ENCODE results near the gene MVB12B. TPM values are rescaled to one million over a fixed set of nuclear protein-coding genes. Genes with fewer than 3 reads are reported as not detected.

Gene MVB12B
- total and polyA plus RNA-seq, 2 of the 13 experiments (the other 11 are each of a cell fraction or from before 2014, with no cell fraction given) = 12.1 to 30.1 TPM

- TF ChIP-seq CBX1 (IDR thresholded peaks at IDR 0.05; ENCODE audit: low read depth) (no peak), IRF2 (CRISPR knock-in tag; IDR thresholded peaks at IDR 0.05) (no peak), ZNF746 (CRISPR knock-in tag; IDR thresholded peaks at IDR 0.05) (no peak), ZBTB14 (CRISPR knock-in tag; IDR thresholded peaks at IDR 0.05) (no peak), ZNF703 (CRISPR knock-in tag; IDR thresholded peaks at IDR 0.05; ENCODE audit: borderline replicate concordance) (no peak), HOXD1 (CRISPR knock-in tag; IDR thresholded peaks at IDR 0.05) (no peak), ATF6 (CRISPR knock-in tag; conservative IDR thresholded peaks at IDR 0.05) (no peak)
Measured at GRCh38 chr9:126509718-126510117, 183.1 kb downstream of the MVB12B start (continued).

GRCh38 chr9:126510564-126510963 is 183.9 kb downstream of the MVB12B start:
- Histone ChIP-seq H3K9ac (ENCODE audit: insufficient read depth, low read depth, low read length) (no peak overlapping the region), H2AFZ (ENCODE audit: low read length) (no peak overlapping the region), H3K4me2 (ENCODE audit: low read depth, low read length) (no peak overlapping the region), H3K36me3 (replicated peaks in 1 of 2; ENCODE audit: control insufficient read depth in 1 of 2, insufficient read depth in 2 of 2, low read length in 2 of 2) (no peaks in the 10 kb centered on the region), H4K20me1 (ENCODE audit: insufficient read depth, low read length) (no peaks in the 10 kb centered on the region), H3K27ac (ENCODE audit: extremely low read length, insufficient read depth, low read length) (no peak overlapping the region), H3K27me3 (ENCODE audit: control insufficient read depth in 1 of 2, insufficient read depth in 2 of 2, low read length in 2 of 2) (no peaks in the 10 kb centered on the region), H3K4me3 (replicated peaks in 1 of 3; ENCODE audit: insufficient read depth in 1 of 3, low read depth in 2 of 3, low read length in 3 of 3) (no peak overlapping the region), H3K4me1 (ENCODE audit: insufficient read depth, low read length) (peaks cover 26% of the 10 kb centered on the region), H3K79me2 (ENCODE audit: insufficient read depth, low read length) (no peaks in the 10 kb centered on the region), H3K9me3 (ENCODE audit: low read length) (no peaks in the 10 kb centered on the region)
- TF ChIP-seq STAG1 (CRISPR knock-in tag; IDR thresholded peaks at IDR 0.05) = peak; percentile 25
- peak; percentile 45 for TF ChIP-seq CTCF (CRISPR knock-in tag; IDR thresholded peaks at IDR 0.05)
- TF ChIP-seq PRDM4 (CRISPR knock-in tag; IDR thresholded peaks at IDR 0.05; ENCODE audit: borderline replicate concordance) = no peak
- FAIRE-seq (no peak), ATAC-seq (no peak), DNase-seq (ENCODE audit: low spot score) (no peak)
- CTCF ChIA-PET (ENCODE audit: low intra/inter-chr PET ratio, low total read pairs) = interaction anchor here (0.9 kb wide), 1 partner anchor 47 kb away, joined by 3 read pairs; no protein-coding TSS in a partner anchor
- no TSS peak for BruUV-seq (replicated peaks)
- in situ Hi-C loops (cut with HindIII; ENCODE audit: extremely low pct_ligation_motif_present, low pct_unique_long_range_greater_than_20kb) (no loop called here), intact Hi-C loops (cut with micrococcal nuclease; ENCODE audit: unreplicated experiment) (no loop called here)
- 100% methylated on average over 2 of the region's 6 CpGs for WGBS (ENCODE audit: low lambda C conversion rate)
- POLR2A ChIA-PET = no interaction called here
